A673 (cell line): ENCODE data around the gene MGST2. TPM values are rescaled to one million over a fixed set of nuclear protein-coding genes. Genes with fewer than 3 reads are reported as not detected.
A peak's percentile ranks its signal among the peaks of the same experiment; 100 is the strongest.

Experiments
- BruUV-seq: library from RNA; stranded (reverse); fragments of 400-500 nt; replicated peaks from 2 replicates; lab custom pipeline; 2021; lab: Mats Ljungman, UMichigan
- CTCF ChIA-PET: fragments of 300-600 bp; sonication (Branson Sonifier 250); formaldehyde crosslinking; loops from one replicate; lab custom pipeline; 2022; ENCODE audit warnings: antibody characterized with exemption; lab: Charles Lee
- POLR2A ChIA-PET: fragments of 300-600 bp; sonication (Branson Sonifier 250); formaldehyde crosslinking; loops from one replicate; lab custom pipeline; 2022; ENCODE audit warnings: antibody characterized with exemption; ENCODE audit not compliant: low non-redundant PET; lab: Charles Lee
- DNase-seq: peaks from one replicate; pipeline ENCODE4 v3.0.0-alpha.2; 2015; ENCODE audit warnings: low spot score
- H3K27ac ChIP-seq: fragments of 200-600 bp; sonication (generic); 2 replicates; pipeline ENCODE4 v1.5.1; 2016; ENCODE audit warnings: mixed run types, low read depth, mild to moderate bottlenecking, mixed read lengths, antibody characterized with exemption, low read length; ENCODE audit not compliant: poor library complexity, severe bottlenecking
- H3K27me3 ChIP-seq: fragments of 200-600 bp; sonication (generic); replicated peaks from 2 replicates; pipeline ENCODE4 v1.6.1; 2017; ENCODE audit warnings: mixed run types, low read depth, mild to moderate bottlenecking, mixed read lengths, antibody characterized with exemption, low read length; ENCODE audit not compliant: insufficient read depth, poor library complexity
- H3K36me3 ChIP-seq: fragments of 200-600 bp; sonication (generic); 2 replicates; pipeline ENCODE4 v1.6.1; 2016; ENCODE audit warnings: mixed run types, mild to moderate bottlenecking, mixed read lengths, antibody characterized with exemption, low read length; ENCODE audit not compliant: insufficient read depth, poor library complexity, severe bottlenecking
- H3K4me1 ChIP-seq: fragments of 200-600 bp; sonication (generic); 2 replicates; pipeline ENCODE4 v1.6.1; 2017; ENCODE audit warnings: mixed run types, mild to moderate bottlenecking, mixed read lengths, antibody characterized with exemption, low read length; ENCODE audit not compliant: insufficient read depth, poor library complexity, severe bottlenecking
- H3K4me3 ChIP-seq: fragments of 200-600 bp; sonication (generic); 2 replicates; pipeline ENCODE4 v1.5.1; 2016; ENCODE audit warnings: low read depth, mixed run types, mild to moderate bottlenecking, mixed read lengths, low read length; ENCODE audit not compliant: poor library complexity, severe bottlenecking
- H3K9me3 ChIP-seq: fragments of 200-600 bp; sonication (generic); 2 replicates; pipeline ENCODE4 v1.6.1; 2016; ENCODE audit warnings: mixed run types, low read depth, mild to moderate bottlenecking, mixed read lengths, antibody characterized with exemption, low read length; ENCODE audit not compliant: poor library complexity, severe bottlenecking
- EZH2 ChIP-seq: fragments of 200-600 bp; sonication (generic); IDR thresholded peaks from 2 replicates; pipeline ENCODE4 v1.6.1; 2017; ENCODE audit warnings: borderline replicate concordance, low read depth, mild to moderate bottlenecking, mixed read lengths, antibody characterized with exemption, low read length; ENCODE audit not compliant: poor library complexity, severe bottlenecking
- intact Hi-C: fragments of 100-400 bp; cut with micrococcal nuclease; formaldehyde crosslinking; loops from one replicate; pipeline ENCODE4 v1.10.0; 2022; ENCODE audit not compliant: unreplicated experiment
- total RNA-seq: library from RNA; stranded (reverse); gene quantifications from 2 replicates; pipeline ENCODE4 v1.2.3, GENCODE V29; 2021
- TF ChIP-seq, protein P1 (sequence below): fragments of 300-800, 200-600 bp; sonication (generic); conservative IDR thresholded peaks from 2 replicates; pipeline ENCODE4 v1.5.1; 2017; ENCODE audit warnings: low read depth, mild to moderate bottlenecking, antibody characterized with exemption, low read length, moderate library complexity, mixed read lengths

Gene MGST2
- total RNA-seq, 1 experiment from 2014 or later = 7.0 TPM

GRCh38 chr4:139655116-139655515 lies 10.5 kb upstream of the MGST2 start:
- Histone ChIP-seq H3K36me3 (no peaks in the 10 kb centered on the region), H3K4me1 (no peaks in the 10 kb centered on the region), H3K27ac (no peak overlapping the region), H3K27me3 (no peaks in the 10 kb centered on the region), H3K4me3 (no peak overlapping the region), H3K9me3 (no peaks in the 10 kb centered on the region)
- TF ChIP-seq, protein P1, sequence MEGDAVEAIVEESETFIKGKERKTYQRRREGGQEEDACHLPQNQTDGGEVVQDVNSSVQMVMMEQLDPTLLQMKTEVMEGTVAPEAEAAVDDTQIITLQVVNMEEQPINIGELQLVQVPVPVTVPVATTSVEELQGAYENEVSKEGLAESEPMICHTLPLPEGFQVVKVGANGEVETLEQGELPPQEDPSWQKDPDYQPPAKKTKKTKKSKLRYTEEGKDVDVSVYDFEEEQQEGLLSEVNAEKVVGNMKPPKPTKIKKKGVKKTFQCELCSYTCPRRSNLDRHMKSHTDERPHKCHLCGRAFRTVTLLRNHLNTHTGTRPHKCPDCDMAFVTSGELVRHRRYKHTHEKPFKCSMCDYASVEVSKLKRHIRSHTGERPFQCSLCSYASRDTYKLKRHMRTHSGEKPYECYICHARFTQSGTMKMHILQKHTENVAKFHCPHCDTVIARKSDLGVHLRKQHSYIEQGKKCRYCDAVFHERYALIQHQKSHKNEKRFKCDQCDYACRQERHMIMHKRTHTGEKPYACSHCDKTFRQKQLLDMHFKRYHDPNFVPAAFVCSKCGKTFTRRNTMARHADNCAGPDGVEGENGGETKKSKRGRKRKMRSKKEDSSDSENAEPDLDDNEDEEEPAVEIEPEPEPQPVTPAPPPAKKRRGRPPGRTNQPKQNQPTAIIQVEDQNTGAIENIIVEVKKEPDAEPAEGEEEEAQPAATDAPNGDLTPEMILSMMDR = peak; percentile 40; the same call in 1 of the 2 replicates
- TF ChIP-seq EZH2 = no peak
- ChIA-PET POLR2A (no interaction called here), CTCF (no interaction called here)
- intact Hi-C loops = loop anchor here (5.0 to 10.0 kb wide), 6 partner anchors 158 to 960 kb away; no protein-coding TSS in a partner anchor
- peak; percentile 45 for DNase-seq
- BruUV-seq = no TSS peak

DNA sequence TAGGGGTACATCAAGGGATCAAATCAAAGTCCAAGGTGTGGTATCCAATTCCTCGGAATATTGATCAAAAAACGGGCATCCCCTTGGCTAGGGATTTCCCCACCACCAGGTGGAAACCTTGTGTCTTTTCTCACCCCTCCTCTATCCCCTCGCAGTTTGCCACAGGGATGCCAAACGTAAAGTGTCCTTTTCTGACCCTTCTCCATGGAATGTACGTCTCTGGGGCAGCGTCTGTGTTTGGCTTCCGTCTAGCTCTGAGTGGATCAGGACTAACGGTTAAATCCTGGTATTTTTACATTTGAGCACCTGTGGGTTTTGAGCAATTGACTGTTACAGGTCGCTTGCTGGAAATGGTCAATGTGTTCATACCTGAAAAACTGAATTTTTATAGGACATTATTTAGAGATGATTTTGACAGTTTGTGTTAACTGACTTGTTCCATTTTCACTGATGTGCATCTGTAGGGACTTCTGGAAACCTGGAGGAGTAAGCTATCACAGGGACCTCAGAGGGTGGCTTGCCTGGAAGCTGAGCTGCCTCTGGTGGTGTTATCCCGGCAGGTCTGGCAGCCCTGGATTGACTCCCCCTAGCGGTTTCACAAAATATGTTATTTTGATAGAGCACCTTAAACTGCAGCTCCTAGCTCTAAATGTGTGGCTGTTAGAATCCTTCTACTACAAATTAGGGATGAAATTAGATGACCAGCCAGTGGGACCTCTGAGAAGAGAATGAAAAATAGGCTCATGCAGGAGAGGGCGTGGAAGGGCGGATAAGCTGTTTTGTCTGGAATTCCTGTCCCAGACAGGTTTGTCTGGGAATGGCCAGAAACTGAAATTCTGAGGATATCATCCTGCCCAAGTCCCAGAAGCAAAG lies 8.8 kb upstream of the MGST2 start:
- Histone ChIP-seq H3K4me3 (no peak overlapping the region), H3K4me1 (no peaks in the 10 kb centered on the region), H3K27ac (no peak overlapping the region), H3K27me3 (no peaks in the 10 kb centered on the region), H3K36me3 (no peaks in the 10 kb centered on the region), H3K9me3 (no peaks in the 10 kb centered on the region)
- ChIA-PET CTCF (interaction anchor here (0.5 to 1.1 kb wide), 13 partner anchors 9 to 1227 kb away, joined by 3 to 8 read pairs (median 4); partner anchors contain the start of gene MGST2), POLR2A (no interaction called here)
- peak; percentile 83 for DNase-seq
- intact Hi-C loops = loop anchor here (5.0 to 10.0 kb wide), 6 partner anchors 160 to 958 kb away; no protein-coding TSS in a partner anchor
- BruUV-seq = no TSS peak
- TF ChIP-seq EZH2 = no peak
- TF ChIP-seq, protein P1 = peak; percentile 84

DNA sequence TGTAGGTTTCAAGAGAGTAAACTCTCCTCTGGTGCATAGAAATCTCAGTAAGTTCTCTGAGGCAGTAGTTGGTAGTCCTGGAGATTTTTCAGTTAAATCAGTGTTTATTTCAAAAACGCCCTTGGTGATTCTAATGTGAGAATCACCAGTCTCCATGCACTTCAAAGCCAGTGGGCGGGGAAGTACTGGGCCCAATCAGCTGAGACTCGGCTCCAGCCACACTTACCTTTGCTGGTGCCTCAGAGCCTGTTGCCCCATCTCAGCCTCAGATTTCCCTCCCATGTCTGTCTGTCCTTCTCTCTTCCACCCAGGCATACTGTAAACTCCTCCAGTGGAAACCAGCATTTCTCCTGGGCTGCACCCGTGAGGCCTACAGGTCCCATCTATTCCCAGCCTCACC lies 7.4 kb upstream of the MGST2 start:
- ChIA-PET POLR2A (interaction anchor here (0.6 kb wide), 1 partner anchor 984 kb away, joined by 12 read pairs; no protein-coding TSS in a partner anchor), CTCF (interaction anchor here (0.7 kb wide), 2 partner anchors 9 to 77 kb away, joined by 3 read pairs; no protein-coding TSS in a partner anchor)
- TF ChIP-seq, protein P1 = no peak
- TF ChIP-seq EZH2 = no peak
- Histone ChIP-seq H3K36me3 (no peaks in the 10 kb centered on the region), H3K27ac (no peak overlapping the region), H3K27me3 (no peaks in the 10 kb centered on the region), H3K9me3 (no peaks in the 10 kb centered on the region), H3K4me3 (no peak overlapping the region), H3K4me1 (no peaks in the 10 kb centered on the region)
- DNase-seq = no peak
- BruUV-seq = no TSS peak
- intact Hi-C loops = loop anchor here (5.0 to 10.0 kb wide), 6 partner anchors 161 to 957 kb away; no protein-coding TSS in a partner anchor
